ENCODE data around the gene RAB40A.
A peak's percentile ranks its signal among the peaks of the same experiment; 100 is the strongest.
"Not testable (repeated sequence)": the region's sequence is repeated elsewhere in the genome, so short reads cannot be mapped to it uniquely, and the experiment has no call there.

Gene RAB40A

GRCh38 chrX:103464774-103465117 is 54.5 kb downstream of the RAB40A start:
- Histone ChIP-seq H2BK15ac (ENCODE audit: low read depth, poor library complexity, severe bottlenecking) (no peak overlapping the region), H3K4me2 (ENCODE audit: low read length, poor library complexity, severe bottlenecking) (peak overlapping the region; percentile 65), H3K27me3 (ENCODE audit: control insufficient read depth in 1 of 2, insufficient read depth in 1 of 2, low read length in 2 of 2) (peaks cover 0 to 7% of the 10 kb centered on the region in 2 experiments), H2BK12ac (ENCODE audit: low read length in 2 of 2) (no peak overlapping the region), H2AK5ac (ENCODE audit: low read length, severe bottlenecking) (no peak overlapping the region), H3K36me3 (ENCODE audit: control insufficient read depth in 1 of 2, insufficient read depth in 2 of 2, low read depth in 1 of 2, low read length in 2 of 2) (no peaks in the 10 kb centered on the region), H3K18ac (ENCODE audit: low read depth in 1 of 2, low read length in 2 of 2) (no peak overlapping the region), H4K8ac (ENCODE audit: low read length) (no peak overlapping the region), H3K23ac (ENCODE audit: low read length in 2 of 2) (no peak overlapping the region), H3K79me1 (replicated peaks; ENCODE audit: low read length, poor library complexity, severe bottlenecking) (no peaks in the 10 kb centered on the region), H3K4ac (ENCODE audit: low read depth in 1 of 2, low read length in 2 of 2) (no peak overlapping the region), H3K27ac (ENCODE audit: low read length, poor library complexity, severe bottlenecking) (no peak overlapping the region), H3K9me3 (ENCODE audit: control insufficient read depth, low read length) (no peaks in the 10 kb centered on the region), H2AFZ (ENCODE audit: low read depth, low read length) (no peak overlapping the region), H3K14ac (ENCODE audit: low read length in 2 of 2) (no peak overlapping the region), H3K4me1 (ENCODE audit: control insufficient read depth, insufficient read depth, low read depth, low read length) (peaks cover 3% of the 10 kb centered on the region), H3K9ac (ENCODE audit: low read length) (peak overlapping the region; percentile 78), H4K91ac (ENCODE audit: low read length) (no peak overlapping the region), H2BK120ac (ENCODE audit: low read depth, low read length) (peak overlapping the region; percentile 19), H2BK5ac (ENCODE audit: low read depth, low read length, poor library complexity, severe bottlenecking) (no peak overlapping the region), H3K4me3 (ENCODE audit: insufficient read depth in 1 of 2, low read depth in 1 of 2, low read length in 2 of 2) (peak overlapping the region in 1 of 2 experiments; percentile 69)
- 0% methylated on average over 2 of the region's 3 CpGs for WGBS
- peak; percentile 77 for DNase-seq

- Histone ChIP-seq H3K4me1 (ENCODE audit: control insufficient read depth, insufficient read depth, low read depth, low read length) (peaks cover 3% of the 10 kb centered on the region), H2AFZ (ENCODE audit: low read depth, low read length) (no peak overlapping the region), H3K23ac (ENCODE audit: low read length in 2 of 2) (no peak overlapping the region), H2BK5ac (ENCODE audit: low read depth, low read length, poor library complexity, severe bottlenecking) (no peak overlapping the region), H4K91ac (ENCODE audit: low read length) (no peak overlapping the region), H3K9ac (ENCODE audit: low read length) (peak overlapping the region; percentile 78), H3K27ac (ENCODE audit: low read length, poor library complexity, severe bottlenecking) (no peak overlapping the region), H3K27me3 (ENCODE audit: control insufficient read depth in 1 of 2, insufficient read depth in 1 of 2, low read length in 2 of 2) (peaks cover 0 to 7% of the 10 kb centered on the region in 2 experiments), H3K4me2 (ENCODE audit: low read length, poor library complexity, severe bottlenecking) (peak overlapping the region; percentile 65), H3K36me3 (ENCODE audit: control insufficient read depth in 1 of 2, insufficient read depth in 2 of 2, low read depth in 1 of 2, low read length in 2 of 2) (no peaks in the 10 kb centered on the region), H2AK5ac (ENCODE audit: low read length, severe bottlenecking) (no peak overlapping the region), H3K79me1 (replicated peaks; ENCODE audit: low read length, poor library complexity, severe bottlenecking) (no peaks in the 10 kb centered on the region), H3K4ac (ENCODE audit: low read depth in 1 of 2, low read length in 2 of 2) (no peak overlapping the region), H3K9me3 (ENCODE audit: control insufficient read depth, low read length) (no peaks in the 10 kb centered on the region), H3K4me3 (ENCODE audit: insufficient read depth in 1 of 2, low read depth in 1 of 2, low read length in 2 of 2) (peak overlapping the region in 1 of 2 experiments; percentile 69), H2BK12ac (ENCODE audit: low read length in 2 of 2) (peak overlapping the region in 1 of 2 experiments; percentile 18), H3K18ac (ENCODE audit: low read depth in 1 of 2, low read length in 2 of 2) (peak overlapping the region in 1 of 2 experiments; percentile 34), H3K14ac (ENCODE audit: low read length in 2 of 2) (no peak overlapping the region), H2BK15ac (ENCODE audit: low read depth, poor library complexity, severe bottlenecking) (no peak overlapping the region), H2BK120ac (ENCODE audit: low read depth, low read length) (peak overlapping the region; percentile 19), H4K8ac (ENCODE audit: low read length) (no peak overlapping the region)
- DNase-seq: peak; percentile 69
- WGBS: 67% methylated on average over 5 of the region's 8 CpGs
Observed at GRCh38 chrX:103464072-103464773, 55.1 kb downstream of the RAB40A start.

- Histone ChIP-seq H4K91ac (ENCODE audit: low read length) (no peak overlapping the region), H2AFZ (ENCODE audit: low read depth, low read length) (no peak overlapping the region), H3K9me3 (ENCODE audit: control insufficient read depth, low read length) (no peaks in the 10 kb centered on the region), H2AK5ac (ENCODE audit: low read length, severe bottlenecking) (no peak overlapping the region), H2BK15ac (ENCODE audit: low read depth, poor library complexity, severe bottlenecking) (no peak overlapping the region), H3K4me2 (ENCODE audit: low read length, poor library complexity, severe bottlenecking) (no peak overlapping the region), H3K18ac (ENCODE audit: low read depth in 1 of 2, low read length in 2 of 2) (no peak overlapping the region), H3K23ac (ENCODE audit: low read length in 2 of 2) (no peak overlapping the region), H3K14ac (ENCODE audit: low read length in 2 of 2) (no peak overlapping the region), H3K79me1 (replicated peaks; ENCODE audit: low read length, poor library complexity, severe bottlenecking) (no peaks in the 10 kb centered on the region), H4K8ac (ENCODE audit: low read length) (no peak overlapping the region), H2BK12ac (ENCODE audit: low read length in 2 of 2) (no peak overlapping the region), H3K4ac (ENCODE audit: low read depth in 1 of 2, low read length in 2 of 2) (no peak overlapping the region), H3K4me3 (ENCODE audit: insufficient read depth in 1 of 2, low read depth in 1 of 2, low read length in 2 of 2) (no peak overlapping the region), H3K9ac (ENCODE audit: low read length) (no peak overlapping the region), H2BK5ac (ENCODE audit: low read depth, low read length, poor library complexity, severe bottlenecking) (no peak overlapping the region), H3K27ac (ENCODE audit: low read length, poor library complexity, severe bottlenecking) (no peak overlapping the region), H3K36me3 (ENCODE audit: control insufficient read depth in 1 of 2, insufficient read depth in 2 of 2, low read depth in 1 of 2, low read length in 2 of 2) (no peaks in the 10 kb centered on the region), H3K27me3 (ENCODE audit: control insufficient read depth in 1 of 2, insufficient read depth in 1 of 2, low read length in 2 of 2) (no peaks in the 10 kb centered on the region), H2BK120ac (ENCODE audit: low read depth, low read length) (no peak overlapping the region), H3K4me1 (ENCODE audit: control insufficient read depth, insufficient read depth, low read depth, low read length) (peaks cover 3% of the 10 kb centered on the region)
- DNase-seq: peak; percentile 34
- WGBS: no CpG with 5 or more reads among the region's 1 CpG
Observed at GRCh38 chrX:103461156-103461555, 58.1 kb downstream of the RAB40A start.

GRCh38 chrX:103460001-103460755 is 59.1 kb downstream of the RAB40A start:
- H2BK120ac ChIP-seq (ENCODE audit: low read depth, low read length); H3K4me2 ChIP-seq (ENCODE audit: low read length, poor library complexity, severe bottlenecking); H2AFZ ChIP-seq (ENCODE audit: low read depth, low read length); H2BK15ac ChIP-seq (ENCODE audit: low read depth, poor library complexity, severe bottlenecking); H2AK5ac ChIP-seq (ENCODE audit: low read length, severe bottlenecking); H3K23ac ChIP-seq (ENCODE audit: low read length in 2 of 2); H3K4me1 ChIP-seq (ENCODE audit: control insufficient read depth, insufficient read depth, low read depth, low read length); H3K27ac ChIP-seq (ENCODE audit: low read length, poor library complexity, severe bottlenecking); H3K27me3 ChIP-seq (ENCODE audit: control insufficient read depth in 1 of 2, insufficient read depth in 1 of 2, low read length in 2 of 2); H3K79me1 ChIP-seq (replicated peaks; ENCODE audit: low read length, poor library complexity, severe bottlenecking); H4K8ac ChIP-seq (ENCODE audit: low read length); H3K9ac ChIP-seq (ENCODE audit: low read length); H3K36me3 ChIP-seq (ENCODE audit: control insufficient read depth in 1 of 2, insufficient read depth in 2 of 2, low read depth in 1 of 2, low read length in 2 of 2); H3K4me3 ChIP-seq (ENCODE audit: insufficient read depth in 1 of 2, low read depth in 1 of 2, low read length in 2 of 2); H2BK12ac ChIP-seq (ENCODE audit: low read length in 2 of 2); H3K18ac ChIP-seq (ENCODE audit: low read depth in 1 of 2, low read length in 2 of 2); H3K9me3 ChIP-seq (ENCODE audit: control insufficient read depth, low read length); H3K14ac ChIP-seq (ENCODE audit: low read length in 2 of 2); H3K4ac ChIP-seq (ENCODE audit: low read depth in 1 of 2, low read length in 2 of 2); H4K91ac ChIP-seq (ENCODE audit: low read length); H2BK5ac ChIP-seq (ENCODE audit: low read depth, low read length, poor library complexity, severe bottlenecking); DNase-seq: not testable (repeated sequence)
- 88% methylated on average over 8 of the region's 15 CpGs for WGBS
